ENCODE measurements around the gene OTOP3. TPM values are rescaled to one million over a fixed set of nuclear protein-coding genes. Genes with fewer than 3 reads are reported as not detected.
"Not testable (repeated sequence)": the region's sequence is repeated elsewhere in the genome, so short reads cannot be mapped to it uniquely, and the experiment has no call there.

The OTOP3 gene
- polyA plus RNA-seq, 1 donor (not counting 4 experiments of a cell fraction or from before 2014, with no cell fraction given) = 0.03 TPM

DNA sequence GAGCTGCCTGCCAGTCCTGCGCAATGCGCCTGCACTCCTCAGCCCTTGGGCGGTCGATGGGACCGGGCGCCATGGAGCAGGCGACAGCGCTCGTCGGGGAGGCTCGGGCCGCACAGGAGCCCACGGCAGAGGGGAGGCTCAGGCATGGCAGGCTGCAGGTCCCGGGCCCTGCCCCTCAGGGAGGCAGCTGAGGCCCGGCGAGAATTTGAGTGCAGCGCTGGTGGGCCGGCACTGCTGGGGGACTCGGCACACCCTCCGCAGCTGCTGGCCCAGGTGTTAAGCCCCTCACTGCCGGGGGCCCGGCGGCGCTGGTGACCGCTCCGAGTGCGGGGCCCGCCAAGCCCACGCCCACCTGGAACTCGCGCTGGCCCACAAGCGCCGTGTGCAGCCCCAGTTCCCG lies 28.7 kb upstream of the OTOP3 start:
- Histone ChIP-seq H3K4me2 (ENCODE audit: control insufficient read depth, extremely low read depth, insufficient read depth, low read depth, low read length) (no peak overlapping the region), H3K9me1 (ENCODE audit: control insufficient read depth, extremely low read depth, insufficient read depth, low read length) (no peaks in the 10 kb centered on the region), H3K4me3 (ENCODE audit: control insufficient read depth in 2 of 3, extremely low read depth in 1 of 3, insufficient read depth in 2 of 3, low read depth in 1 of 3, low read length in 3 of 3) (no peak overlapping the region), H3K4me1 (ENCODE audit: control insufficient read depth, extremely low read depth, insufficient read depth, low read length) (no peaks in the 10 kb centered on the region), H2AFZ (ENCODE audit: control insufficient read depth, low read length) (no peak overlapping the region), H3K36me3 (ENCODE audit: control insufficient read depth in 2 of 2, extremely low read depth in 1 of 2, insufficient read depth in 2 of 2, low read length in 2 of 2) (no peaks in the 10 kb centered on the region), H3K79me2 (ENCODE audit: control insufficient read depth, insufficient read depth, low read length) (no peaks in the 10 kb centered on the region), H3K27ac (ENCODE audit: control insufficient read depth, insufficient read depth, low read length) (no peak overlapping the region), H3K9ac (ENCODE audit: control insufficient read depth, extremely low read depth, insufficient read depth, low read length) (no peak overlapping the region), H4K20me1 (ENCODE audit: control insufficient read depth, extremely low read depth, insufficient read depth, low read length) (no peaks in the 10 kb centered on the region), H3K9me3 (ENCODE audit: control insufficient read depth, low read depth, low read length) (no peaks in the 10 kb centered on the region), H3K27me3 (ENCODE audit: control insufficient read depth, extremely low read depth, insufficient read depth, low read length) (no peaks in the 10 kb centered on the region)
- FAIRE-seq = no peak
- dilution Hi-C loops (cut with MboI; ENCODE audit: extremely low pct_ligation_motif_present, low sequenced_read_pairs) = no loop called here
- TF ChIP-seq, protein P1, sequence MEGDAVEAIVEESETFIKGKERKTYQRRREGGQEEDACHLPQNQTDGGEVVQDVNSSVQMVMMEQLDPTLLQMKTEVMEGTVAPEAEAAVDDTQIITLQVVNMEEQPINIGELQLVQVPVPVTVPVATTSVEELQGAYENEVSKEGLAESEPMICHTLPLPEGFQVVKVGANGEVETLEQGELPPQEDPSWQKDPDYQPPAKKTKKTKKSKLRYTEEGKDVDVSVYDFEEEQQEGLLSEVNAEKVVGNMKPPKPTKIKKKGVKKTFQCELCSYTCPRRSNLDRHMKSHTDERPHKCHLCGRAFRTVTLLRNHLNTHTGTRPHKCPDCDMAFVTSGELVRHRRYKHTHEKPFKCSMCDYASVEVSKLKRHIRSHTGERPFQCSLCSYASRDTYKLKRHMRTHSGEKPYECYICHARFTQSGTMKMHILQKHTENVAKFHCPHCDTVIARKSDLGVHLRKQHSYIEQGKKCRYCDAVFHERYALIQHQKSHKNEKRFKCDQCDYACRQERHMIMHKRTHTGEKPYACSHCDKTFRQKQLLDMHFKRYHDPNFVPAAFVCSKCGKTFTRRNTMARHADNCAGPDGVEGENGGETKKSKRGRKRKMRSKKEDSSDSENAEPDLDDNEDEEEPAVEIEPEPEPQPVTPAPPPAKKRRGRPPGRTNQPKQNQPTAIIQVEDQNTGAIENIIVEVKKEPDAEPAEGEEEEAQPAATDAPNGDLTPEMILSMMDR (optimal IDR thresholded peaks at IDR 0.05 in 1 of 3, IDR thresholded peaks at IDR 0.05 in 1 of 3, conservative IDR thresholded peaks at IDR 0.05 in 1 of 3; ENCODE audit: extremely low read depth in 1 of 3, insufficient read depth in 2 of 3, low read length in 3 of 3) = no peak
- TF ChIP-seq EZH2 (IDR thresholded peaks at IDR 0.05; ENCODE audit: low read length) = no peak
- no peak for DNase-seq (ENCODE audit: low read depth, low spot score)

DNA sequence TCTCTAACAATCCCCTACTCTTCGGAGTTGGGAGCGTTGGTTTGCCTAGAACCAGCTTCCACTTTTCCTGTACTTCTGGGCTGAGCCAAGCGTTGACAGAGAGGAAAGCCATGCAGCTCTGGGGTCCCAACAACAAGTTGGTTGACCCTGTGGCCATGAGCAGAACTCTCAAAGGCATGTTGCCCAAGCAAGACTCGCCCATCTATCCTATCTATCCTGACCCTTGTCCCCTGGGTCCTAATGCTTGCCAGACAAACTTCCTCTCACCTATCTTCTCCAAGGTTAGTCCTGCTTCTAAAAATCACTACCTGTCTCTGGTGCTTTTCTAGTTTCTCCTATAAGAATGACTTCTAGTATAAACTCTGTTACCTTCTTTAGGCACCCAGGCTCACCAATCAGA lies 26.6 kb upstream of the OTOP3 start:
- DNase-seq (ENCODE audit: low read depth, low spot score); H3K9me1 ChIP-seq (ENCODE audit: control insufficient read depth, extremely low read depth, insufficient read depth, low read length); H3K4me1 ChIP-seq (ENCODE audit: control insufficient read depth, extremely low read depth, insufficient read depth, low read length); H3K4me2 ChIP-seq (ENCODE audit: control insufficient read depth, extremely low read depth, insufficient read depth, low read depth, low read length); FAIRE-seq; H4K20me1 ChIP-seq (ENCODE audit: control insufficient read depth, extremely low read depth, insufficient read depth, low read length); H2AFZ ChIP-seq (ENCODE audit: control insufficient read depth, low read length); H3K27ac ChIP-seq (ENCODE audit: control insufficient read depth, insufficient read depth, low read length); H3K27me3 ChIP-seq (ENCODE audit: control insufficient read depth, extremely low read depth, insufficient read depth, low read length); H3K79me2 ChIP-seq (ENCODE audit: control insufficient read depth, insufficient read depth, low read length); H3K9me3 ChIP-seq (ENCODE audit: control insufficient read depth, low read depth, low read length); dilution Hi-C loops (cut with MboI; ENCODE audit: extremely low pct_ligation_motif_present, low sequenced_read_pairs); H3K9ac ChIP-seq (ENCODE audit: control insufficient read depth, extremely low read depth, insufficient read depth, low read length); H3K36me3 ChIP-seq (ENCODE audit: control insufficient read depth in 2 of 2, extremely low read depth in 1 of 2, insufficient read depth in 2 of 2, low read length in 2 of 2); H3K4me3 ChIP-seq (ENCODE audit: control insufficient read depth in 2 of 3, extremely low read depth in 1 of 3, insufficient read depth in 2 of 3, low read depth in 1 of 3, low read length in 3 of 3): not testable (repeated sequence)

DNA sequence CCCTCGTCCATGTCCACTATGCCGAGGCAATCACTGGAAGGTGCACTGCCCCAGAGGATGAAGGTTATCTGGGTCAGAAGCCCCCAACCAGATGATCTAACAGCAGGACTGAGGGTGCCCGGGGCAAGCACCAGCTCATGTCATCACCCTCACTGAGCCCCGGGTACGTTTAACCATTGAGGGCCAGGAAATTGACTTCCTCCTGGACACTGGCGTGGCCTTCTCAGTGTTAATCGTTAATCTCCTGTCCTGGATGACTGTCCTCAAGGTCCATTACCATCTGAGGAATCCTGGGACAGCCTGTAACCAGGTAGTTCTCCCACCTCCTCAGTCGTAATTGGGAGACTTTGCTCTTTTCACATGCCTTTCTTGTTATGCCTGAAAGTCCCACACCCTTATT lies 24.3 kb upstream of the OTOP3 start:
- H3K9ac ChIP-seq (ENCODE audit: control insufficient read depth, extremely low read depth, insufficient read depth, low read length); H3K9me1 ChIP-seq (ENCODE audit: control insufficient read depth, extremely low read depth, insufficient read depth, low read length); H4K20me1 ChIP-seq (ENCODE audit: control insufficient read depth, extremely low read depth, insufficient read depth, low read length); H3K4me2 ChIP-seq (ENCODE audit: control insufficient read depth, extremely low read depth, insufficient read depth, low read depth, low read length); dilution Hi-C loops (cut with MboI; ENCODE audit: extremely low pct_ligation_motif_present, low sequenced_read_pairs); H3K27ac ChIP-seq (ENCODE audit: control insufficient read depth, insufficient read depth, low read length); H2AFZ ChIP-seq (ENCODE audit: control insufficient read depth, low read length); DNase-seq (ENCODE audit: low read depth, low spot score); H3K36me3 ChIP-seq (ENCODE audit: control insufficient read depth in 2 of 2, extremely low read depth in 1 of 2, insufficient read depth in 2 of 2, low read length in 2 of 2); FAIRE-seq; H3K79me2 ChIP-seq (ENCODE audit: control insufficient read depth, insufficient read depth, low read length); H3K27me3 ChIP-seq (ENCODE audit: control insufficient read depth, extremely low read depth, insufficient read depth, low read length); H3K4me1 ChIP-seq (ENCODE audit: control insufficient read depth, extremely low read depth, insufficient read depth, low read length); H3K9me3 ChIP-seq (ENCODE audit: control insufficient read depth, low read depth, low read length); H3K4me3 ChIP-seq (ENCODE audit: control insufficient read depth in 2 of 3, extremely low read depth in 1 of 3, insufficient read depth in 2 of 3, low read depth in 1 of 3, low read length in 3 of 3): not testable (repeated sequence)
